HG02870 (cell line): ENCODE results near the gene CD55.
A peak's percentile ranks its signal among the peaks of the same experiment; 100 is the strongest.
"Not testable (repeated sequence)": the region's sequence is repeated elsewhere in the genome, so short reads cannot be mapped to it uniquely, and the experiment has no call there.

Experiments
- ATAC-seq: cut with Tn5 transposase; IDR thresholded peaks from one replicate; pipeline ENCODE4 v1.9.1; 2021; ENCODE audit warnings: mild to moderate bottlenecking, moderate library complexity; ENCODE audit not compliant: unreplicated experiment

CD55 gene

DNA sequence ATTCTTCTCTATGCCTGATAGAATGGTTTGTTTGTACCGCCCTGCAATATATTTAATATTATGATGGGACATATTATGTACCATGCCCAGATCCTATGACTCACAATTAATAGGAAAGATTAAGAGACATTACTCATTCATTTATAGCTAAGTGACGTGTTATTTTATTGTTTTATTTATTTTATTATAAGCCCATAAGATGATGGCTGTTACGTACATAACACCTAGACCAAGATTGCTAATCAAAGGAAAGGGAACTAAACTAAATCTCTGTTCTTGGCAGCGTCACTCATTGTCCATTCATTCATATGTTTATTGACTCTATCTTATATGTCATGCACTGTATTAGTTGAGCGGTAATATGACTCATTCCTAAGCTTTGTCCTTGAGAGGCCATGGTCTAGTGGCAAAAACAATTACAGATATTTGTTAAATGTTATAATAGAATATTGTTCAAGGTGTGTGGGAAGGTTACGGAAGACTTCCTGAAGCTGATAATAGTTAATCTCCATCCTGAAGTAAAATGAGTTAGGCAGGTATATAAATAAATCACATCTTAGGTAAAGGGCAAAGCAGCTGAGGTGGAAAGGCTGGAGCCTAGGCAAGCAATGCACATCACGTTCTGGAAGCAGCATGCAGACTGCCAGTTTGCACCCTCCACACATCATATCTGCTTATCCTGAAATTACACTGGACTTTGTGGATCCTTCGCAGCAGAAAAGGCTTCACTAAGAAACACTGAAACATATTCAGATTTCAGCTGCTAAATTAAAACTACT, 16.6 kb upstream of the CD55 start:
- ATAC-seq, result no peak

DNA sequence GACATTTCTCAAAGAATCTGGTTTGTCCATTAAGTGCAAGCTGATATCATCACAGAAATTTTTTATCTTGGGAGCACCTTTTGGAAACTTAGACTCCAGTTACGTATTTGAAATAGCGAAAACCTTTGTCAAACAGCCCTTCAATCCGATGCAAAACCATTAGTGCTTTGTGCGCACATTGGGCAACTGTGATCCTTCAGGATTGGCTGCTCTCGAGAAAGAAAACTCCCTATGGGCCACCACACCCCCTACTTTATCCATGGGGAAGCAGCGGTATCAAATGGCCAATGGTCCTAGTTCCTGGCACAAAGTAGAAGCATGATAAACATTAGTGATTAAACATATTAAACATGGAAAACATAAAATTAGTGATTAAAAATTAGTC, 16.0 kb upstream of the CD55 start:
- no peak for ATAC-seq

DNA sequence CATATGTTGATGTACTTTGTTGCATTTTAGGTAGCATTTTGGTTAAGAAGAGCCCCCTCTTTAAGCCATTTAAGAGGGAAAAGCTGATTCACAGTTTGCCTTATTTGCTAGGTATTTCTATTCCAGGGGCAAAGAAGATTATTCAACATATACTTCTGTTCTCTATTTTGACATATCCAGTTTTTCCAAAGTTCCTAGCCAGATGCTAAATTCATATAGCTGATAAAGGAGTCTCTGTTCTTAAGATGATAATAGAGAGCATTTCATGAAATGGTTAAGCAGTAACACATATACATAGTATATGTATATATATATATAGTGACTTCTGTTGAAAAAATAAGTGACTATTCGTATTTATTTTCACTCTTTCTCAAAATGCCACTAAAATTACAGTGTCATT, 15.5 kb upstream of the CD55 start:
- ATAC-seq, result no peak

DNA sequence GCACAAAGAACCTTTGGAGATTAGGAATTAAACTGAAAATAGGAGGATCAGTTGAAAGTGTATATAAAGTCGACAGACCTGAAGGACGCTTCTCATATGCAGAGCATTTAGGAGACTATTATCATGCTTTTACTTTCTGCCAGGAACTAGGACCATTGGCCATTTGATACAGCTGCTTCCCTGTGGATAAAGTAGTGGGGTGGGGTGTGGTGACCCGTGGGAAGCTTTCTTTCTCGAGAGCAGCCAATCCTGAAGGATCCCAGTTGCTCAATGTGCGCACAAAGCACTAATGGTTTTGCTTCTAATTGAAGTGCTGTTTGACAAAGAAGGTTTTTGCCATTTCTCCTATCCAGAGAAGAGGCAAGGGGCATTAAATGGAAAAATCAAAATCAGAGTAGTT, 14.9 kb upstream of the CD55 start:
- ATAC-seq, result no peak

DNA sequence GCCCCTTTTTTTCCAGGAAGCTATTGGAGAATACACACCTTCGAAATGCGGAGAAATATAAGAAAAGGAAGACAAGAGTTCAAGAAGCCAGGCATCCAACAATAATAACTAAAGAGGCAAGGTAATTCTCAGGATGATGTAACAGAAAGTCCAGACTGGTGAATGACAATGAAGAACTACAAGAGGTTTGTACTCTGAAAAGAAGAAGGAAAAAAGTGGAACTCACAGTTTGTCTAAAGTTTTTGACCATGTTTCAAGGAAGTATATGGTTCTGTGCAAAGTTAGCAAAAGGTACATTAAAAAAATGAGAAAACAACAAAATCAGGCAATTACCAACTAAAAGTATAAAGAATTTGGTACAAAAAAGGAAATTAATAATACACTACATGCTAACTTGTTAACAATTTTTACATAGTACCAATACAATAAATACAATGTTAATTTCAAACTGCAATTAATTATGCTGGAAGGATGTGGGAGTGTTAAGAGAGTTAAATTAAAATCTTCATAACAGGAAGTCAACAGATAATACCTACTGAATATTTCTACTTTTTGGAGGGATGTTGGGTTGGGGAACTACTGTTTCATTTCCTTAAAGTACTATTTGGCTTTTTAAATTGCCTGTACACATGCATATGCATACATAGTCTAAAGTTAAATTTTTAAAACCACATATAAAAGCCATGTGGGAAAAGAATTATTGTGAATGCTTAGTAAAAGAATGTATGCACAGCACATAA, 12.9 kb upstream of the CD55 start:
- no peak for ATAC-seq

DNA sequence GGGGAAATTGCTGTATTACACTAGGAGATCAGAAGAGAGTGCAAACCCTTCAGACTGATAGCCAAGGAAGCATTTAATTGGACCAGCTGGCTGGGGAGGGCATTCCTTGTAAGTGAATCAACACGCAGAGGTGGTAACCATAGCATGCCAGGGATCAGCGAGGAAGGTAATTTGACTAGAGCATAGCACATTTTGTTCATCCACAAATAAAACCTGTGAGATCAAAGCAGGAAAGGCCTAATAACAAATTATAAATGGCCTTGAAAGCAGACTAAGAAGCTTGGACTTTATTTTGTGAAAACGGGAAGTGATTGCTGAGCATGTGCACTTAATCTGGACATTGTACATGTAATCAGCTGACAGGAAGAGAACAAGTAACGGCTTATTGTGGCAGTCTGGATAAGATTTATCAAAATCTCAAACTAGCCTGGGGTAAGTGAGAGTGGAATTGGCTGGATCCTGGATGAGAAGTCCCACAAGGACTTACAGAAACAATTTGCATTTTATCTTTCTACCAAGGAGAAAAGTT, 11.7 kb upstream of the CD55 start:
- ATAC-seq, result no peak

DNA sequence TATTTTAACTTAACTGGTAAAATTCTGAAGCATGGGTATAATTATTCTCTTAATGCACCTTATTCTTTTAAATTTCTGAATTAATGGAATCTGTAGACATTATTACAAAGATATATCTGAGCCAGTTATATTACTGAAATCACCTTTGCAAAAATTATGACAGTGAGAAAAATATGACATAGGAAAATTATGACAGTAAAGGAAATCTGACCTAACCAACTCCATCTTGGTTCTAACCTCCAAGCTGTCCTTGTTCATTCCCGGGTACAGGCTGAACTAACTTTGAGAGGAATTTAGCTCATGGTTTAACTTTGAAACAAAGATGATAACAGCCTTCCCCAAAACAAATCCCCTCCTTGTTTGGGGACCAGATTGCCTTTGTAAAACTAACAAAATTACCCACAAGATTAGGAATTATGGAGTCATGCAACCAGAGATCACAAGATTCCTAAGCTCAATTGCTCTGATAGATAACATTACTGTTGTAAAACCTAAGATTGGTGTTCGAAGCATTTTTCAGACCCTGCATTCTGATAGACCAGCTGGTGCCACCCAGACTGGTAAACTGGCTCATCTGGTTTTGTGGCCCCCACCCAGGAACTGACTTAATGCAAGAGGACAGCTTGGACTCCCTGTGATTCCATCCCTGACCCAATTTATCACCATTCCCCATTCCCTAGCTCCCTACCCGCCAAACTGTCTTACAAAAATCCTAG, 9.4 kb upstream of the CD55 start:
- ATAC-seq, result no peak

DNA sequence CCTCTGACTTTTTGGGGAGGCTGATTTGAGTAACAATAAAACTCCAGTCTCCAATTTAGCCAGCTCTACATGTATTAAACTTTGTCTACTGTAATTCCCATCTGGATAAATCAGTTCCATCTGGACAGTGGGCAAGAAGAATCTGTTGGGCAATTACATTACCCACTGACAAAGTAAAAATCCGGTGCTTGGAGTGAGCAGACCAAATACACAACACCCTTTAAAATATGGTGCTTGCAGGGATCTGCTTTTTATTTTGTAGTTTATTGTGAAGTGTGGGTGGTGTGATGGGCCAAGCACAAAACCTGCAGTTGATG, 8.9 kb upstream of the CD55 start:
- ATAC-seq, result no peak

DNA sequence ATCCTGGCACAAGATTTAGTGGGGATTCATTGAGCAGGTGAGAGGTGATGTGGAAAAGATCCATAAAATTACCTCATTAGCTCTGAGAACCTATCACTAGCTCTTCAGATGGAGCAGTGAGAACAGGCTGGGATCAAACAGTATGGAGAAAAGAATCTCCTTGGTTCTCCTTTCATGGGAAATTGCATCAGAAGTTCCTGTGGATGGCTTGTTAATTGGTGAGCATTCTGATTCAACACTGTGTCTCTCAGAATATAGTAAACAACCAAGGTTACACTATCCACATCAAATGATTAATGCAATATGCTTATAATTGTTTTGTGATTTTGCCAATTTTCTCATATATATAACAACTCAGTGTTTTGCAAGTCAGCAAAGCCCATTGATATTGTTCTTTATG, 8.3 kb upstream of the CD55 start:
- ATAC-seq, result no peak

DNA sequence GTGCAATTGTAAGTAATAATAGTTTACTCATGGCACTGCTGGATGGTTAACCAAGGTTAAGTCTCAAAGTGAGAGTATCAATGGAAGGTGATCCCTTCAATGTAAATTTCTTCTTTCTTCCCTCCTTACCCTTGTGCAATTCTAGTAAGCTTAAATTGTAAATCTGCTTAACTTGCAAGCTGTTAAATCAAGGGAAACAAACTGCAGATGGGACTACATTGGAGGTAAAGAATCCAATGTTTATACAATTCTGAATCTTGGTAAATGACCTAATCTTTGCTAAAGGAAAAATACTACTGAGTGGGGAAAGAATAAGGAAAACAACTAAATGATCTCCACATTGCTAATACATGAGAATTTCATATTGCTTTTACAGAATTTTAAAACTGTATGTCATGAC, 6.7 kb upstream of the CD55 start:
- no peak for ATAC-seq

DNA sequence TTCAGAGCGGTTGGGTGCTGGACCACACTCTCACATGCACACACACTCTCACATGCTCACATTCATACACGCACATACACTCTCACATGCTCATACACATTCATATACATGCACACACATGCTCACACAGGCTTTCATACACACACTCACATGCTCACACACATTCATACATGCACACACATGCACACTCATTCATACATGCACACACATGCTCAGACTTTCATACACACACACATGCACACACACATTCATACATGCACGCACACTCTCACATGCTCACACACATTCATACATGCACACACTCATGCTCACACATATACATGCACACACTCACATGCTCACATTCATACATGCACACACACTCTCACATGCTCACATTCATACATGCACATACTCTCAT, 6.0 kb upstream of the CD55 start:
- ATAC-seq, result no peak

DNA sequence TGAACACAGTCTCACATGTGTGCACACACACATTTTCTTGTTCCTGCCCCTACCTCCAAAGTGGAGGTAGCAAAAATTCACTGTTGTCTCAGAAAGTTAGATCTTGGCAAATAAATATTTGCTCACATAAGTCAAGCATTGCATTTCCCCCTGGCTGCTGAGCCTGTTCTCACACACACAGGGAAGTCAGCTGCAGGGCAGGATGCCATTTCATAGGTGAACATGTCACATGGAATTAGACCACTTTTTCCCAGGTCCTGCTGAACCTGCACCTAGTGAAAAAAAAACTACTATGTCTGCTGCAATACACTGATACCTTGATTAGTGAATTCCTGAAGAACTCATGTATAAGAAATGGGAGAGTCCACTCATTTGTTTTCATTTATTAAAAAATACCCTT, 5.3 kb upstream of the CD55 start:
- ATAC-seq, result no peak

DNA sequence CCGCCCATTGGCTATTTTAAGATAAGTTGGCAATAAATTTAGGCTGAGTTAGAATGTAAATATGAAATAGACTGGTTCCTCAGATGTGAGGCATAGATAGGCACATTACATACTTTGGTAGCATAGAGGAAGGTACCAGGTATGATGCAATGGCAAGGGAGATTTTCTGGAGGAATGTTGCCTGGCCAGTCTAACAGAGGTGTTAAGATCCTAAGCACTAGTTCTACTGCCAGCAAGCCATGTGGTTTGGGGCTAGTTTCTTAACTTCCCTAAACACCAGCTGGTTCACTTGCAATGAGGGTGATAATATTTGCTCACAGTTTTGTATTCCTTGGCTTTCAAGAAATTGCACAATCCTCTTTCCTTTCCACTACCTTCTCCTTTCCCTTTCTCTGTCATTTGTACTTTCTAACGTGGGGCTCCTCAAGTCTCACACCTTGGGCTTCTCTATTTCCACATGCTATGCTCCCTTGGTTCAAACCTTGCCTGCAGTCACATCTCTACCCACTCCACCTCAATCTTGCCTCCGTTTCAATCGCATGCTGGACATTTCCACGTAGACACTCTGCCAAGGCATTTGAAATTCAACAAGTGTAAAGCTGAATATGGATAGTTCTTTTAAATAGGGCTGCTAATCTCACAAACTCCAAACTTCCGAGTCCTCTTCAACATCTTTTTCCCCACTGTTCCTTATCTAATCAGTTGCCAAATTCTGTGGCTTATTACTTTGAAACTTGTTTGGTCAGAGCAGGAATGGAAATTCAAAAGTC, 4.7 kb upstream of the CD55 start:
- ATAC-seq, result no peak

DNA sequence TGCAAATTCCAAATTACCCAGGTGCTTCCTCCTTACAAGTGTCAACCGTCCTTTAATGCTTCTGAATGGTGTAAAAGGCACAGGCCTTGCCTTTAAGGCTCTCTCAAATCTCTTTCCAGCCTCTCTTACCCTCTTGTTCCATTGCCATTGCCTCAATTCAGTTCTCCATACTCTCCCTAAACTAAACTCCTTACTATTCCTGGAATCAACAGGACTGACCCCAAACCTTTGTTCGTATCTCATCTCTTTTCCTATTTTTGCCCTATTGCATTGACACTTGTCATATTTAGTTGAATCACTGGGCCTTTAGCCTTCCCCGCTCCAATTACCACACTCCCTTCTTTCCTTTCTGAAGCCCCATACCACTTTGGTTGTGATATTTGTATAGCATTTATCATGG, 3.9 kb upstream of the CD55 start:
- no peak for ATAC-seq

DNA sequence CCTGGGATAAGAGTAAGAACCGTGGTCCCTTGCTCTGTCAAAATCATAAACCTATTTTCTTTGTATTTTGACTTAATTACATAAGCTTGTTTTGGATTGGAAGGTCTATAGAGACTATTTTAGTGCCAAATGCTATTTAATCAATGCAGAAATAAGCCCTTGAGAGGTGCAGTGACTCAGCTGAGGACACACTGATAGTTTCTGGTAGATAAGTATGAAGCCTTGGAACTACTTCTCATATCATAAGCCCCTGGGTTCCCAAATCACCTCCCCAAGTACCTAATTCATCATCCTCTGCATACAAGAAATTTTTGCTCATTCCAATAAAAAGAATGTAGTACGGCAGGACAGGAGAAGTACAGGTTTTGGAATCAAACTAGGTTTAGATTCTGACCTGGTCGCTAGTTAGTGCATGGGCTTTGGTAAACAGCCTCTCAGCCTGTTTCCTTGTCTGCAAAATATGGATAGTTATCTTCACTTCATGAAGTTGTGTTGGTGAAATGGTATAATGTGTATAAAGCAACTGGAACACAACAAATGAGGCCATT, 3.3 kb upstream of the CD55 start:
- ATAC-seq, result no peak

DNA sequence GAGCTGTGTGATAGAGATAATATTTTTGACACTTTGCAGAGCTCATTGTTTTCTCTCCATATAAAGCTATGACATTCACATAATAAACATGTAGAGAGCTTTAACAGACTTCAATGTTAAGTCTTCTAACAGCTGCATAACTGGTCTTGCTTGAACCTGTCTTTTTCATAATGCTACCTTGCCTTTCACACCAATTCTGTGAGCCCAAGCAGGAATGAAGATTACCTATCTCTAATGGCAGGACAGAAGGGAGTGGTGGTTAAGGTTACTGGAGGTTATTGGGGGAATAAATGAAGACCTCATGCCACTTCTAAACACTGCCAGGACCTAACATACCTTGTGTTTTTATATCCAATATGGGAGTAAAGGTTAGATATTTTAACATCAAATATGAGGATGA, 2.3 kb upstream of the CD55 start:
- no peak for ATAC-seq

DNA sequence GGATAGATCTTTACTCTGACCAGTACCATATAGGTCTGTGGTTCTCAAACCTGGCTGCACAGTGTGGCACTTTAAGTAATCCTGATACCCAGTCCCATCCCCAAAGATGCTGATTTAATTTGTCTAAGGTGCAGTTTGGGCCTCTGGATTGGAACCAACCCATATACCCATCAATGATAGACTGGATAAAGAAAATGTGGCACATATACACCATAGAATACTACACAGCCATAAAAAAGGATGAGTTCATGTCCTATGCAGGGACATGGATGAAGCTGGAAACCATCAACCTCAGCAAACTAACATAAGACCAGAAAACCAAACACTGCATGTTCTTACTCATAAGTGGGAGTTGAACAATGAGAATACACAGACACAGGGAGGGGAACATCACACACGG, 1.4 kb upstream of the CD55 start:
- ATAC-seq, result not testable (repeated sequence)

DNA sequence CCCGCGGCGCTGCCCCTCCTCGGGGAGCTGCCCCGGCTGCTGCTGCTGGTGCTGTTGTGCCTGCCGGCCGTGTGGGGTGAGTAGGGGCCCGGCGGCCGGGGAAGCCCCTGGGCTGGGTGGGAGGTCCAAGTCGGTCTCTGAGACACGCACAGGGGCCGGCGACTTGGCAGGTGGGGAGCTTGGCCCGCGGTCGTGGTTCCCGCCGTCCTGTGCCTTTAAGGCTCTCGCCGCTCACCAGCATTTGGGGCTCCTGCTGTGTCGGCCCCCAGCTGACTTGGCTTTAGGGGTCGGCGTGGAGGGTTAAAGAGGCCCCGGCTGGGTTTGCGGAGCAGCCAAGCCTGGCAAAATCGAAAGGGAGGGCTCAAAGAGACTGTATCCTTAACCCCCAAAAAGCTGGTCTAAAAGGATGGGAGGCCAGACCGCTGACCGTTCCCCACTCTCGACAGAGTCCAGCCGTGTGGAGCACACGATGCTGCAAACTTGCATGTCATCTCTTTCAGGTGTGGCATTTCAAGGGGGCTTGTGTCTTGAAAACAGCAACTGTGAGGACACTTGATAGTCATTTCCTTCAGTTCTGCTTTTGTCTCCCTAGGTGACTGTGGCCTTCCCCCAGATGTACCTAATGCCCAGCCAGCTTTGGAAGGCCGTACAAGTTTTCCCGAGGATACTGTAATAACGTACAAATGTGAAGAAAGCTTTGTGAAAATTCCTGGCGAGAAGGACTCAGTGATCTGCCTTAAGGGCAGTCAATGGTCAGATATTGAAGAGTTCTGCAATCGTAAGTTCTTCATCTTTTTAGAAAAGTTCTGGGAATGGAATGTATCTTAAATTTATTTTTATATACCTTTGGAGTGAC, 540 bp downstream of the CD55 start:
- peak; percentile 33 for ATAC-seq

DNA sequence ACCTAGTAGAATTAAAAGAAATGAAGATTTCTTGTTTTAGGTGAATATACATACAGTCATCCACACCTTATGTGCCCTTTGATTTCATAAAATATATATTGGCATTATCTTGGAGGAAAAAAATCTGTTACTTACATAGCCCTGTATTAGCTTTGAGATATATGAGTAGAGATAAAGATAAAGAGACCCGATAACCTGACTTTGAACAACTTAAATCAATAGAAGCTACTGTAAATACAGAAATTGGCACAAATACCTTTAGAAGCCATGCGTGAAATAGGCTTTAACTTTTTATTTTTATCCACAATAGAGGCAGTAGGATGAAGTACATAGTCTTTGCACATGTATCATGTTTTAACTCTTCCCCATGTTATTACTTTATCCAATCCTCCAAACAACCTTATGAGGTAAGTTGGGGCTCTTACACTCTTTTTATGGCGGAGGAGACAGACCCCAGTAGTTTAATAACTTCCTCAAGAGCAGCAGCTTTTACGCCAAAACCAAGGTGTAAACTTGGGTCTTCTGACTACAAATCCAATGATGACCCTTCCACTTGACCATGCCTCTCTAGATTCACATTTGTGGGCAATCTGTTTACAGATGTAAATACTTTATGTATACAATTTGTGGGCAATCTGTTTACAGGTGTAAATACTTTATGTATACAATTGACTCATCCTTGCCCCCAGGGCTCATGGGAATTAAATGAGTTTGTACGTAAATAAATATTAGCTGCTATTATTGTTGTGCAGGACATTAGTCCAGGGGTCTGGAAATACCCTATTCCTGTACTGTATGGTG, 2.1 kb downstream of the CD55 start:
- ATAC-seq, result no peak
